IPS DF 6.9 (cell line): Measurements from ENCODE around the gene OAS1.
"Not testable (repeated sequence)": the region's sequence is repeated elsewhere in the genome, so short reads cannot be mapped to it uniquely, and the experiment has no call there.

Experiments used
- DNase-seq: peaks from one replicate; pipeline ENCODE4 v3.0.0-alpha.2; 2013; ENCODE audit warnings: low read depth, low spot score
- H3K27ac ChIP-seq: one replicate; pipeline ENCODE4 v1.5.1; 2013; ENCODE audit warnings: low read length, control low read depth
- H3K27me3 ChIP-seq: 2 replicates; pipeline ENCODE4 v1.6.1; 2013; ENCODE audit warnings: mild to moderate bottlenecking, low read length; ENCODE audit not compliant: control insufficient read depth, insufficient read depth
- H3K36me3 ChIP-seq: 2 replicates; pipeline ENCODE4 v1.6.1; 2013; ENCODE audit warnings: low read length; ENCODE audit not compliant: control insufficient read depth, insufficient read depth
- H3K4me1 ChIP-seq: 2 replicates; pipeline ENCODE4 v1.6.1; 2013; ENCODE audit warnings: low read length; ENCODE audit not compliant: control insufficient read depth, insufficient read depth
- H3K4me3 ChIP-seq: 2 replicates; pipeline ENCODE4 v1.5.1; 2013; ENCODE audit warnings: mild to moderate bottlenecking, low read length
- H3K9me3 ChIP-seq: 2 replicates; pipeline ENCODE4 v1.6.1; 2013; ENCODE audit warnings: low read length, inconsistent platforms; ENCODE audit not compliant: control insufficient read depth, insufficient read depth
- WGBS: extraction: QIAGEN DNeasy Blood & Tissue Kit; methylation state at CpG from one replicate; pipeline ENCODE4 v1.1.7; 2013; ENCODE audit warnings: mixed read lengths, missing lambda C conversion rate; ENCODE audit not compliant: insufficient read length, insufficient coverage; 5-methylcytosine and 5-hydroxymethylcytosine counted together

The OAS1 gene

DNA sequence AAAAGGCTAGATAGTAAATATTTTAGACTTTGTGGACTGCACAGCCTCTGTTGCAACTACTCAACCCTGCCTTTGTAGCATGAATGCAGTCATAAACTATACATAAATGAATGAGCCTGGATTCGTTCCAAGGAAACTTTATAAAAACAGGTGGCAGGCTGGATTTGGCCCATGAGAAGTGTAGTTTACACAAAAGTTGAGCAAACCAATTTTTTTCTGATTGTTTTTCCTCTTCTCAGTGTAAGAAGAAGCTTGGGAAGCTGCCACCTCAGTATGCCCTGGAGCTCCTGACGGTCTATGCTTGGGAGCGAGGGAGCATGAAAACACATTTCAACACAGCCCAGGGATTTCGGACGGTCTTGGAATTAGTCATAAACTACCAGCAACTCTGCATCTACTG lies 9.5 kb downstream of the OAS1 start:
- Histone ChIP-seq H3K4me3 (no peak overlapping the region), H3K4me1 (no peaks in the 10 kb centered on the region), H3K36me3 (no peaks in the 10 kb centered on the region), H3K27ac (no peak overlapping the region), H3K9me3 (no peaks in the 10 kb centered on the region), H3K27me3 (no peaks in the 10 kb centered on the region)
- WGBS = no CpG with 5 or more reads among the region's 5 CpGs
- DNase-seq = no peak

DNA sequence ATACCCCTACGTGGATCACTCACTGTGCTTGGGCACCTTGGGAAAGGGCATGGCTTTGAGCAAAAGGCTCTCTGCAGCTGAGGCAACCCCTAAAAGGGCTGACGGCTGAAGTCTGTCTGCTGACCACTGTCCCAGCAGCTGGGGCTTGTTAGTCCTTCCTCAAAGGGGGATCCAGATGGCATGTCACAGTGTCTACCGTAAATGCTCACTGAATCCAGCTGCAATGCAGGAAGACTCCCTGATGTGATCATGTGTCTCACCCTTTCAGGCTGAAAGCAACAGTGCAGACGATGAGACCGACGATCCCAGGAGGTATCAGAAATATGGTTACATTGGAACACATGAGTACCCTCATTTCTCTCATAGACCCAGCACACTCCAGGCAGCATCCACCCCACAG lies 12.4 kb downstream of the OAS1 start:
- DNase-seq = no peak
- Histone ChIP-seq H3K4me3 (no peak overlapping the region), H3K27ac (no peak overlapping the region), H3K9me3 (no peaks in the 10 kb centered on the region), H3K27me3 (no peaks in the 10 kb centered on the region), H3K36me3 (no peaks in the 10 kb centered on the region), H3K4me1 (no peaks in the 10 kb centered on the region)
- no CpG with 5 or more reads among the region's 6 CpGs for WGBS

- Histone ChIP-seq H3K27me3 (no peaks in the 10 kb centered on the region), H3K27ac (no peak overlapping the region), H3K4me3 (no peak overlapping the region), H3K36me3 (no peaks in the 10 kb centered on the region), H3K4me1 (no peaks in the 10 kb centered on the region), H3K9me3 (no peaks in the 10 kb centered on the region; the same call in 1 of the 2 replicates)
- WGBS = no CpG with 5 or more reads among the region's 7 CpGs
- no peak for DNase-seq
Observed at GRCh38 chr12:112924986-112925385, 18.2 kb downstream of the OAS1 start.

- not testable (repeated sequence) for H3K36me3 ChIP-seq, DNase-seq, H3K27ac ChIP-seq, H3K9me3 ChIP-seq, H3K4me1 ChIP-seq, H3K27me3 ChIP-seq, H3K4me3 ChIP-seq
- no CpG with 5 or more reads among the region's 7 CpGs for WGBS
Observed at GRCh38 chr12:112926416-112927033, 19.8 kb downstream of the OAS1 start.

DNA sequence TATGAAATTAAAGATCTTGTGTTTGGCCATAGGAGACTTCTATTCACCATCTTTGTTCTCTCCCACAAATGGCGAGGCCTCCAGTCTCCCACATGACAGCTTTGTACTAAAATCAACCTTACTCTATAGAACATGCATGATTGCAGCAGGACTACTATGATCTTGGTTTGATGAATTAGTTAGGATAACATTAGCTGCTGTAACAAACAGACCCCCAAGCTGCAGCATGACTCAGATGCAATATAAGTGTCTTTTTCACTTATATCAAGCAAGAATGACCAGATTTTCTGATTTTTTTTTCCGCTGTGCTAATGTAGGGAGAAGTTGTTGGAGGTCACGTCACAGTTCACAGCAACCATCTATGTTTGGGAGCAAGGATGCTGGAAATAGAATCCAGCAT lies 20.7 kb downstream of the OAS1 start:
- Histone ChIP-seq H3K9me3 (no peaks in the 10 kb centered on the region; the same call in 1 of the 2 replicates), H3K4me1 (no peaks in the 10 kb centered on the region), H3K36me3 (no peaks in the 10 kb centered on the region), H3K27ac (no peak overlapping the region), H3K27me3 (no peaks in the 10 kb centered on the region), H3K4me3 (no peak overlapping the region)
- no CpG with 5 or more reads among the region's 3 CpGs for WGBS
- no peak for DNase-seq

DNA sequence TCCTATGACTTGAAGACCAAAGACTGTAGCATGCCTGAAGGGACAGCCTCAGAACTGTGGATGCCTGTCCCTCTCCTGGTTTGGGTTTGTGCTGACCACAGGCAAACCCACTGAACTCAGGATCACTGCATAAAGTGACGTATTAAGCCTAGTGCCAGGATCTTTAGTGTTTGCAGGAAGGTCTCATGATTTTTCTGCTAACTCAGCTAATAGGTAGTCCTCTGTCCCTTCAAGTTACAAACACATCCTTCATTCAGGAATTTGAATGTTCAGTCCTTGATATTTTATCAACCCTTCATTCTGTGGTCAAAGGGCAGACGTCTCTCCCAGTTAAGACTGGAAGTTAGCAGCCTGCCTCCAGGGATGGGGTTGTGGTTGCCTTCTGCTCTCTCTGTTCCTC lies 21.2 kb downstream of the OAS1 start:
- Histone ChIP-seq H3K4me3 (no peak overlapping the region), H3K27me3 (no peaks in the 10 kb centered on the region), H3K4me1 (no peaks in the 10 kb centered on the region), H3K36me3 (no peaks in the 10 kb centered on the region), H3K9me3 (no peaks in the 10 kb centered on the region; the same call in 1 of the 2 replicates), H3K27ac (no peak overlapping the region)
- no CpG with 5 or more reads among the region's 2 CpGs for WGBS
- no peak for DNase-seq

DNA sequence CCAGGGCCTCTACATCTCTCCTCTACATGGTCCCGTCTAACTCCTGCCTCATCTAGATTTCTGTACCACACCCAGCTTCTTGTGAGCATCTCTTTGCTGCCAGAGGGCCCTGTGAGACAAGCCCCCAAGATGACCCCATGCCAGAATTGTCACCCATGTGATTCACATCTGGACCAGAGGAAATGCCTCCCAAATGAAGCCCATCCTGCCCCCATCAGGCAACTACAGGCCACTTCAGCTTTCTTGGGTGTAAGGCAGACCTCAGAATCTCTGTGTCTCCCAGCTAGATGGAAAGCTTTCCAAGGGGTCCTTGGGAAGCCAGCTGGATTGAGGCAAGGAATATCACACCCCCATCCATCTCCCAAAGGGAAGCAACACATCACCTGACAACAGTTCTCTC lies 22.2 kb downstream of the OAS1 start:
- Histone ChIP-seq H3K27ac (no peak overlapping the region), H3K9me3 (no peaks in the 10 kb centered on the region; the same call in 1 of the 2 replicates), H3K4me3 (no peak overlapping the region), H3K36me3 (no peaks in the 10 kb centered on the region), H3K27me3 (no peaks in the 10 kb centered on the region), H3K4me1 (no peaks in the 10 kb centered on the region)
- no CpG with 5 or more reads among the region's 1 CpG for WGBS
- DNase-seq = no peak

GRCh38 chr12:112929715-112930114 lies 23.0 kb downstream of the OAS1 start:
- WGBS = no CpG with 5 or more reads among the region's 3 CpGs
- Histone ChIP-seq H3K27me3 (no peaks in the 10 kb centered on the region), H3K9me3 (no peaks in the 10 kb centered on the region; the same call in 1 of the 2 replicates), H3K36me3 (no peaks in the 10 kb centered on the region), H3K4me1 (no peaks in the 10 kb centered on the region), H3K27ac (no peak overlapping the region), H3K4me3 (no peak overlapping the region)
- no peak for DNase-seq

- no CpG with 5 or more reads among the region's 2 CpGs for WGBS
- H3K4me3 ChIP-seq = no peak overlapping the region
- H3K4me1 ChIP-seq = no peaks in the 10 kb centered on the region
- no peak for DNase-seq
- H3K36me3 ChIP-seq = no peaks in the 10 kb centered on the region
- no peaks in the 10 kb centered on the region; the same call in 1 of the 2 replicates for H3K9me3 ChIP-seq
- H3K27ac ChIP-seq = no peak overlapping the region
- H3K27me3 ChIP-seq = no peaks in the 10 kb centered on the region
Observed at GRCh38 chr12:112930350-112930749, 23.6 kb downstream of the OAS1 start.

DNA sequence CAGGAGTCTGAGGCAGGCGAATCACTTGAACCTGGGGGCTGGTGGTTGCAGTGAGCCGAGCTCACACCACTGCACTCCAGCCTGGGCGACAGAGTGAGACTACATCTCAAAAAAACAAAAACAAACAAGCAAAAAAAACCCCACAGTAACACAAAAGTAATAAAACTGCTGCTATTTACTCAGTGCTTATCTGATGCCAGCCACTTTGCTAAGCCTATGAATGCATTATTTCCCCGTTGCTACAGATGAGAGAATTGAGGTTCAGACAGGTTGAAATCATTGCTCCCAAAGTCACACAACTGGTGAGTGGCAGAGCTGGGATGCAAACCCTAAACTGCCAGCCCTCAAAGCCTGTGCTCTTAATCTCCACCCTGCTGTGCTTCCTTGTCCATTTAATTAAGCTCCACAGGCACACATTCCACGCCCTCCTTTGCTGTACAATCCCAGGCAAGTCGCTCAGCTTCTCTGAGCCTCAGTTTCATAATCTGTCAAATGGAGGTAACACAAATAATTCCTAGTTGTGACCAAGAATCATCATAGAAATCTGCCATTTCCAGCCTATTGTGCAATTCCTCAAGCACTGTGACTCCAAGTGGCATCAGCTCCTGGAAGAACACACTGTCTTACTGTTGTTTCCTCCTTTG lies 25.8 kb downstream of the OAS1 start:
- H3K9me3 ChIP-seq = no peaks in the 10 kb centered on the region
- no CpG with 5 or more reads among the region's 6 CpGs for WGBS
- no peak for DNase-seq
- H3K4me3 ChIP-seq = no peak overlapping the region
- H3K27ac ChIP-seq = no peak overlapping the region
- no peaks in the 10 kb centered on the region for H3K27me3 ChIP-seq
- no peaks in the 10 kb centered on the region for H3K36me3 ChIP-seq
- no peaks in the 10 kb centered on the region for H3K4me1 ChIP-seq

- no peak overlapping the region for H3K4me3 ChIP-seq
- H3K9me3 ChIP-seq = no peaks in the 10 kb centered on the region
- no peak for DNase-seq
- no peaks in the 10 kb centered on the region for H3K4me1 ChIP-seq
- no peak overlapping the region for H3K27ac ChIP-seq
- no peaks in the 10 kb centered on the region for H3K36me3 ChIP-seq
- no peaks in the 10 kb centered on the region for H3K27me3 ChIP-seq
- no CpG with 5 or more reads among the region's 2 CpGs for WGBS
Observed at GRCh38 chr12:112933129-112933505, 26.4 kb downstream of the OAS1 start.
